Neural cell (in vitro differentiated cells): Measurements from ENCODE around the gene ZNF860. TPM values are rescaled to one million over a fixed set of nuclear protein-coding genes. Genes with fewer than 3 reads are reported as not detected.

Source experiments
- H2AFZ ChIP-seq: fragments of 200-600, 300-800 bp; sonication (generic), shearing (Covaris generic); 2 replicates; pipeline ENCODE4 v1.6.0; 2014; ENCODE audit warnings: low read depth, mild to moderate bottlenecking, antibody characterized with exemption, low read length, moderate library complexity
- H3F3A ChIP-seq: fragments of 200-600 bp; shearing (Covaris generic); 2 replicates; pipeline ENCODE4 v1.6.1; 2016; ENCODE audit warnings: mild to moderate bottlenecking, moderate library complexity, mixed read lengths, antibody characterized with exemption, low read length; ENCODE audit not compliant: insufficient read depth, poor library complexity, severe bottlenecking
- H3K27ac ChIP-seq: fragments of 200-600, 300-800 bp; sonication (generic), shearing (Covaris generic); 2 replicates; pipeline ENCODE4 v1.5.1; 2014; ENCODE audit warnings: mild to moderate bottlenecking, low read length, moderate library complexity
- H3K27me3 ChIP-seq: fragments of 300-800, 200-600 bp; sonication (generic), shearing (Covaris generic); 2 replicates; pipeline ENCODE4 v1.6.0; 2014; ENCODE audit warnings: mild to moderate bottlenecking, low read depth, low read length, moderate library complexity; ENCODE audit not compliant: insufficient read depth
- H3K36me3 ChIP-seq: fragments of 300-800, 200-600 bp; sonication (generic), shearing (Covaris generic); 2 replicates; pipeline ENCODE4 v1.5.1; 2014; ENCODE audit warnings: mild to moderate bottlenecking, antibody characterized with exemption, low read length, moderate library complexity; ENCODE audit not compliant: insufficient read depth
- H3K4me2 ChIP-seq: fragments of 300-800, 200-600 bp; sonication (generic), shearing (Covaris generic); 2 replicates; pipeline ENCODE4 v1.6.0; 2014; ENCODE audit warnings: mild to moderate bottlenecking, low read length
- H3K4me3 ChIP-seq: fragments of 300-800, 200-600 bp; sonication (generic), shearing (Covaris generic); 2 replicates; pipeline ENCODE4 v1.5.1; 2014; ENCODE audit warnings: mild to moderate bottlenecking, low read length, moderate library complexity
- H3K79me2 ChIP-seq: fragments of 200-600 bp; shearing (Covaris generic); replicated peaks from 2 replicates; pipeline ENCODE4 v1.6.0; 2014; ENCODE audit warnings: mild to moderate bottlenecking, low read length, moderate library complexity; ENCODE audit not compliant: insufficient read depth
- H3K9ac ChIP-seq: fragments of 300-800, 200-600 bp; sonication (generic), shearing (Covaris generic); 2 replicates; pipeline ENCODE4 v1.6.1; 2016; ENCODE audit warnings: mild to moderate bottlenecking, low read length, mixed read lengths
- H3K9me2 ChIP-seq: fragments of 200-600 bp; shearing (Covaris generic); 2 replicates; pipeline ENCODE4 v1.6.1; 2016; ENCODE audit warnings: mild to moderate bottlenecking, low read length, mixed read lengths; ENCODE audit not compliant: insufficient read depth
- H3K9me3 ChIP-seq: fragments of 200-600, 300-800 bp; sonication (generic), shearing (Covaris generic); 2 replicates; pipeline ENCODE4 v1.6.1; 2016; ENCODE audit warnings: mild to moderate bottlenecking, mixed run types, low read length, moderate library complexity, mixed read lengths
- H4K20me1 ChIP-seq: fragments of 200-600 bp; shearing (Covaris generic); 2 replicates; pipeline ENCODE4 v1.6.1; 2016; ENCODE audit warnings: mild to moderate bottlenecking, mixed run types; ENCODE audit not compliant: insufficient read depth
- EP300 ChIP-seq: fragments of 450-650 bp; conservative IDR thresholded peaks from 2 replicates; pipeline ENCODE4 v1.6.1; 2014; ENCODE audit warnings: antibody characterized with exemption, mild to moderate bottlenecking, moderate library complexity; ENCODE audit not compliant: poor library complexity, severe bottlenecking
- EZH2 ChIP-seq: fragments of 200-600, 300-800 bp; shearing (Covaris generic), sonication (generic); IDR thresholded peaks from 2 replicates; pipeline ENCODE4 v1.6.1; 2014; ENCODE audit warnings: antibody characterized with exemption, low read length, borderline replicate concordance, mild to moderate bottlenecking; ENCODE audit not compliant: insufficient read depth, poor library complexity, severe bottlenecking
- MXI1 ChIP-seq: fragments of 450-650 bp; conservative IDR thresholded peaks from 2 replicates; pipeline ENCODE4 v1.6.1; 2014; ENCODE audit warnings: antibody characterized with exemption, mild to moderate bottlenecking; ENCODE audit not compliant: poor library complexity, severe bottlenecking
- POLR2AphosphoS5 ChIP-seq: IDR thresholded peaks from 2 replicates; pipeline ENCODE4 v1.6.1; 2012
- RAD21 ChIP-seq: fragments of 450-650 bp; conservative IDR thresholded peaks from 2 replicates; pipeline ENCODE4 v1.6.1; 2014; ENCODE audit warnings: antibody characterized with exemption, mild to moderate bottlenecking, moderate library complexity
- SMC3 ChIP-seq: fragments of 450-650 bp; conservative IDR thresholded peaks from 2 replicates; pipeline ENCODE4 v1.6.1; 2014; ENCODE audit warnings: antibody characterized with exemption, mild to moderate bottlenecking, moderate library complexity; ENCODE audit not compliant: poor library complexity
- TAF1 ChIP-seq: IDR thresholded peaks from 2 replicates; pipeline ENCODE4 v1.6.1; 2012; ENCODE audit warnings: low read depth
- polyA plus RNA-seq: library from polyadenylated mRNA; depleted of rRNA; stranded (reverse); fragments of >200 nt; gene quantifications from 2 replicates; pipeline ENCODE4 v1.2.3, GENCODE V29; 2014
- TF ChIP-seq, protein P1 (sequence below): IDR thresholded peaks from 2 replicates; pipeline ENCODE4 v1.6.1; 2012; ENCODE audit warnings: borderline replicate concordance
- TF ChIP-seq, protein P2 (sequence below): fragments of 450-650 bp; IDR thresholded peaks from 2 replicates; pipeline ENCODE4 v1.5.1; 2014; ENCODE audit warnings: antibody characterized with exemption, mild to moderate bottlenecking, moderate library complexity; ENCODE audit not compliant: poor library complexity, severe bottlenecking

Gene ZNF860
- polyA plus RNA-seq, 1 donor from 2014 or later = 1.2 TPM

DNA sequence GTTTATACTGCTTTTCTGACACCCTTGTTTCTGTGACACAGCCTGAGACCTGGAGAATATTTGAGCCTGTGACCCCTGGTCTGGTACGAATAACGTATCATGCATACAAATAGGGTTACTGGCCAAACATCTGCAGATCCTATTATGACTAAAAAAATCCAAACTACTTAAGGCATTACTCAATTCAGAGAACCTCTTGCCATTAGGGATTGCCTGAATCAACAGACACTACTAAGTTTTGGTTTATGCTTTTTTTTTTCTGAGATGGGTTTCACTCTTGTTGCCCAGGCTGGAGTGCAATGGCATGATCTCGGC, 35.9 kb upstream of the ZNF860 start:
- Histone ChIP-seq H3F3A (no peaks in the 10 kb centered on the region), H3K27ac (no peak overlapping the region), H2AFZ (no peak overlapping the region), H3K36me3 (no peaks in the 10 kb centered on the region), H3K4me2 (no peak overlapping the region), H3K79me2 (no peaks in the 10 kb centered on the region), H3K27me3 (no peaks in the 10 kb centered on the region), H3K9me3 (no peaks in the 10 kb centered on the region), H3K4me3 (no peak overlapping the region), H3K9me2 (no peaks in the 10 kb centered on the region), H3K9ac (no peak overlapping the region), H4K20me1 (no peaks in the 10 kb centered on the region)
- TF ChIP-seq EP300 (no peak), SMC3 (no peak), MXI1 (no peak), TAF1 (no peak), EZH2 (no peak), POLR2AphosphoS5 (no peak), RAD21 (no peak)
- TF ChIP-seq, protein P1, sequence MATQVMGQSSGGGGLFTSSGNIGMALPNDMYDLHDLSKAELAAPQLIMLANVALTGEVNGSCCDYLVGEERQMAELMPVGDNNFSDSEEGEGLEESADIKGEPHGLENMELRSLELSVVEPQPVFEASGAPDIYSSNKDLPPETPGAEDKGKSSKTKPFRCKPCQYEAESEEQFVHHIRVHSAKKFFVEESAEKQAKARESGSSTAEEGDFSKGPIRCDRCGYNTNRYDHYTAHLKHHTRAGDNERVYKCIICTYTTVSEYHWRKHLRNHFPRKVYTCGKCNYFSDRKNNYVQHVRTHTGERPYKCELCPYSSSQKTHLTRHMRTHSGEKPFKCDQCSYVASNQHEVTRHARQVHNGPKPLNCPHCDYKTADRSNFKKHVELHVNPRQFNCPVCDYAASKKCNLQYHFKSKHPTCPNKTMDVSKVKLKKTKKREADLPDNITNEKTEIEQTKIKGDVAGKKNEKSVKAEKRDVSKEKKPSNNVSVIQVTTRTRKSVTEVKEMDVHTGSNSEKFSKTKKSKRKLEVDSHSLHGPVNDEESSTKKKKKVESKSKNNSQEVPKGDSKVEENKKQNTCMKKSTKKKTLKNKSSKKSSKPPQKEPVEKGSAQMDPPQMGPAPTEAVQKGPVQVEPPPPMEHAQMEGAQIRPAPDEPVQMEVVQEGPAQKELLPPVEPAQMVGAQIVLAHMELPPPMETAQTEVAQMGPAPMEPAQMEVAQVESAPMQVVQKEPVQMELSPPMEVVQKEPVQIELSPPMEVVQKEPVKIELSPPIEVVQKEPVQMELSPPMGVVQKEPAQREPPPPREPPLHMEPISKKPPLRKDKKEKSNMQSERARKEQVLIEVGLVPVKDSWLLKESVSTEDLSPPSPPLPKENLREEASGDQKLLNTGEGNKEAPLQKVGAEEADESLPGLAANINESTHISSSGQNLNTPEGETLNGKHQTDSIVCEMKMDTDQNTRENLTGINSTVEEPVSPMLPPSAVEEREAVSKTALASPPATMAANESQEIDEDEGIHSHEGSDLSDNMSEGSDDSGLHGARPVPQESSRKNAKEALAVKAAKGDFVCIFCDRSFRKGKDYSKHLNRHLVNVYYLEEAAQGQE = no peak
- TF ChIP-seq, protein P2, sequence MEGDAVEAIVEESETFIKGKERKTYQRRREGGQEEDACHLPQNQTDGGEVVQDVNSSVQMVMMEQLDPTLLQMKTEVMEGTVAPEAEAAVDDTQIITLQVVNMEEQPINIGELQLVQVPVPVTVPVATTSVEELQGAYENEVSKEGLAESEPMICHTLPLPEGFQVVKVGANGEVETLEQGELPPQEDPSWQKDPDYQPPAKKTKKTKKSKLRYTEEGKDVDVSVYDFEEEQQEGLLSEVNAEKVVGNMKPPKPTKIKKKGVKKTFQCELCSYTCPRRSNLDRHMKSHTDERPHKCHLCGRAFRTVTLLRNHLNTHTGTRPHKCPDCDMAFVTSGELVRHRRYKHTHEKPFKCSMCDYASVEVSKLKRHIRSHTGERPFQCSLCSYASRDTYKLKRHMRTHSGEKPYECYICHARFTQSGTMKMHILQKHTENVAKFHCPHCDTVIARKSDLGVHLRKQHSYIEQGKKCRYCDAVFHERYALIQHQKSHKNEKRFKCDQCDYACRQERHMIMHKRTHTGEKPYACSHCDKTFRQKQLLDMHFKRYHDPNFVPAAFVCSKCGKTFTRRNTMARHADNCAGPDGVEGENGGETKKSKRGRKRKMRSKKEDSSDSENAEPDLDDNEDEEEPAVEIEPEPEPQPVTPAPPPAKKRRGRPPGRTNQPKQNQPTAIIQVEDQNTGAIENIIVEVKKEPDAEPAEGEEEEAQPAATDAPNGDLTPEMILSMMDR = no peak

DNA sequence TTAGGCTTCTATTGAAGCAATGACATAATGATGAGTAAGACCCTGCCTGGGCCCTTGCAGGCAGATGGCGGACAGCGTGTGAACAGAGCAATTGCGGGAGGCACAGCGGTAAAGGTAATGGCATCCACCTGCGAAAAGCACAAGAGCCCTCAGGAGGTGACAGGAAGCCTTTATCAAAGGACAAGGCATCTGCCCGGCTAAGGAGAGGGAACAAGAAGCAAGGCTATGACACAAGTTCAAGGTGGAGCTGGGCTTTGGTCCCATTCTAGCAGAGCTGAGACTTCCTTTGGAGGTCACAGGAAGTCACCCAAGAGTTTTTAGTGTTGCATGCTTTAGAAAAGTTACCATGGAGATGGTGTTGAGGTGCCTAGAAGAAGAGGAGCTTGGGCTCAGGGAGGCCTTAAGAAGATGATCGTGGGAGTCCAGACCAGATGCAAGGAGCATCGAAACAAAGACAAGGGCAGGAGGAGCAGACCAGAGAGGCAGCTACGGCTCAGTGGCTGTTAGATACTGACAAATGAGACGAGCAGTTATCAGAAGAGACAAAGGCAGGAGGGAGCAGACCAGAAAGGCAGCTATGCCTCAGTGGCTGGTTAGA, 35.0 kb upstream of the ZNF860 start:
- H3K79me2 ChIP-seq = no peaks in the 10 kb centered on the region
- no peak overlapping the region for H3K4me3 ChIP-seq
- no peaks in the 10 kb centered on the region for H3K9me3 ChIP-seq
- H3K9me2 ChIP-seq = no peaks in the 10 kb centered on the region
- no peaks in the 10 kb centered on the region for H3K27me3 ChIP-seq
- TF ChIP-seq, protein P1 = no peak
- TF ChIP-seq EZH2 = no peak
- TF ChIP-seq EP300 = no peak
- no peak for TF ChIP-seq TAF1
- TF ChIP-seq RAD21 = no peak
- TF ChIP-seq, protein P2 = no peak
- TF ChIP-seq MXI1 = no peak
- no peak for TF ChIP-seq SMC3
- no peak for TF ChIP-seq POLR2AphosphoS5
- H3K36me3 ChIP-seq = no peaks in the 10 kb centered on the region
- H2AFZ ChIP-seq = no peak overlapping the region
- no peak overlapping the region for H3K9ac ChIP-seq
- no peak overlapping the region for H3K27ac ChIP-seq
- H4K20me1 ChIP-seq = no peaks in the 10 kb centered on the region
- no peaks in the 10 kb centered on the region for H3F3A ChIP-seq
- no peak overlapping the region for H3K4me2 ChIP-seq
